H9 (cell line): Measurements from ENCODE around the gene DSCAM. TPM values are rescaled to one million over a fixed set of nuclear protein-coding genes. Genes with fewer than 3 reads are reported as not detected.
A peak's percentile ranks its signal among the peaks of the same experiment; 100 is the strongest.

Experiments used
- DNase-seq: peaks from one replicate; pipeline ENCODE4 v3.0.0-alpha.2; 2017
- H2AFZ ChIP-seq: one replicate; pipeline ENCODE4 v1.6.1; 2013; ENCODE audit warnings: mild to moderate bottlenecking, low read length, control low read depth, moderate library complexity
- H2AK5ac ChIP-seq: 2 replicates; pipeline ENCODE4 v1.6.1; 2013; ENCODE audit warnings: low read length, control low read depth, mixed read lengths; ENCODE audit not compliant: insufficient read length
- H2BK120ac ChIP-seq: one replicate; pipeline ENCODE4 v1.6.1; 2013; ENCODE audit warnings: low read depth, mild to moderate bottlenecking, low read length, control low read depth, inconsistent platforms; ENCODE audit not compliant: poor library complexity, severe bottlenecking
- H2BK12ac ChIP-seq: 2 replicates; pipeline ENCODE4 v1.6.1; 2013; ENCODE audit warnings: low read length, control low read depth, mixed read lengths, low read depth; ENCODE audit not compliant: insufficient read length
- H2BK15ac ChIP-seq: 2 replicates; pipeline ENCODE4 v1.6.1; 2013; ENCODE audit warnings: low read depth, low read length, control low read depth
- H2BK20ac ChIP-seq: one replicate; pipeline ENCODE4 v1.6.1; 2013; ENCODE audit warnings: low read depth, mild to moderate bottlenecking, low read length, control low read depth, inconsistent platforms; ENCODE audit not compliant: poor library complexity, severe bottlenecking
- H2BK5ac ChIP-seq: 2 replicates; pipeline ENCODE4 v1.6.1; 2013; ENCODE audit warnings: low read length, control low read depth, mixed read lengths; ENCODE audit not compliant: insufficient read length
- H3K14ac ChIP-seq: 2 replicates; pipeline ENCODE4 v1.6.1; 2013; ENCODE audit warnings: low read length, control low read depth; ENCODE audit not compliant: insufficient read depth
- H3K18ac ChIP-seq: 2 replicates; pipeline ENCODE4 v1.6.1; 2013; ENCODE audit warnings: low read depth, mild to moderate bottlenecking, mixed read lengths, low read length, control low read depth; ENCODE audit not compliant: insufficient read length
- H3K23ac ChIP-seq: 2 replicates; pipeline ENCODE4 v1.6.1; 2013; ENCODE audit warnings: low read length, control low read depth, mixed read lengths, low read depth; ENCODE audit not compliant: insufficient read length
- H3K23me2 ChIP-seq: 2 replicates; pipeline ENCODE4 v1.6.1; 2013; ENCODE audit warnings: low read depth, mild to moderate bottlenecking, mixed read lengths, low read length, control low read depth; ENCODE audit not compliant: insufficient read length, poor library complexity, severe bottlenecking
- H3K27ac ChIP-seq: 2 replicates; pipeline ENCODE4 v1.5.1; 2013; ENCODE audit warnings: low read length, control low read depth, mixed read lengths, low read depth; ENCODE audit not compliant: insufficient read length
- H3K27me3 ChIP-seq: 2 replicates; pipeline ENCODE4 v1.6.1; 2013; ENCODE audit warnings: low read length, control low read depth, inconsistent platforms; ENCODE audit not compliant: insufficient read depth
- H3K4ac ChIP-seq: 2 replicates; pipeline ENCODE4 v1.6.1; 2013; ENCODE audit warnings: low read depth, mild to moderate bottlenecking, control low read depth, inconsistent platforms, low read length, moderate library complexity
- H3K4me1 ChIP-seq: 2 replicates; pipeline ENCODE4 v1.6.1; 2013; ENCODE audit warnings: low read length, control low read depth, inconsistent platforms; ENCODE audit not compliant: insufficient read depth
- H3K4me2 ChIP-seq: 2 replicates; pipeline ENCODE4 v1.6.1; 2013; ENCODE audit warnings: low read length, control low read depth, mixed read lengths; ENCODE audit not compliant: insufficient read length, insufficient read depth
- H3K56ac ChIP-seq: 2 replicates; pipeline ENCODE4 v1.6.1; 2013; ENCODE audit warnings: low read depth, mild to moderate bottlenecking, mixed read lengths, low read length, control low read depth; ENCODE audit not compliant: insufficient read length
- H3K79me1 ChIP-seq: 2 replicates; pipeline ENCODE4 v1.6.1; 2013; ENCODE audit warnings: low read depth, mild to moderate bottlenecking, moderate library complexity, low read length, control low read depth, inconsistent platforms; ENCODE audit not compliant: insufficient read depth, poor library complexity, severe bottlenecking
- H3K79me2 ChIP-seq: 2 replicates; pipeline ENCODE4 v1.6.1; 2013; ENCODE audit warnings: low read length, control low read depth, inconsistent platforms; ENCODE audit not compliant: insufficient read depth
- H3K9ac ChIP-seq: 2 replicates; pipeline ENCODE4 v1.6.1; 2013; ENCODE audit warnings: low read length, control low read depth, mixed read lengths; ENCODE audit not compliant: insufficient read length; ENCODE audit errors: extremely low read depth
- H3K9me3 ChIP-seq: one replicate; pipeline ENCODE4 v1.6.1; 2013; ENCODE audit warnings: low read depth, low read length, inconsistent platforms; ENCODE audit not compliant: control insufficient read depth
- H3T11ph ChIP-seq: one replicate; pipeline ENCODE4 v1.6.1; 2013; ENCODE audit warnings: mild to moderate bottlenecking, low read length, control low read depth, inconsistent platforms
- H4K20me1 ChIP-seq: one replicate; pipeline ENCODE4 v1.6.1; 2013; ENCODE audit not compliant: control insufficient read depth, insufficient read length, insufficient read depth
- H4K5ac ChIP-seq: 2 replicates; pipeline ENCODE4 v1.6.1; 2013; ENCODE audit warnings: low read depth, mild to moderate bottlenecking, mixed read lengths, low read length, control low read depth; ENCODE audit not compliant: insufficient read length
- H4K8ac ChIP-seq: replicated peaks from 2 replicates; pipeline ENCODE4 v1.6.1; 2013; ENCODE audit warnings: low read length, control low read depth, mixed read lengths, low read depth; ENCODE audit not compliant: insufficient read length
- H4K91ac ChIP-seq: 2 replicates; pipeline ENCODE4 v1.6.1; 2013; ENCODE audit warnings: low read depth, mild to moderate bottlenecking, moderate library complexity, mixed read lengths, low read length, control low read depth; ENCODE audit not compliant: insufficient read length
- H3K27ac Mint-ChIP-seq, 3 experiments: 2 replicates in 2 of 3; 3 replicates in 1 of 3; pipeline ENCODE4 v1.8.0; 2020 to 2021; ENCODE audit warnings: mixed read lengths in 3 of 3, mild to moderate bottlenecking in 1 of 3, moderate library complexity in 1 of 3
- H3K27me3 Mint-ChIP-seq: 2 replicates; pipeline ENCODE4 v1.8.0; 2021; ENCODE audit warnings: low read depth, mild to moderate bottlenecking, moderate library complexity, mixed read lengths
- H3K36me3 Mint-ChIP-seq, 3 experiments: 2 replicates in 2 of 3; 3 replicates in 1 of 3; pipeline ENCODE4 v1.8.0; 2020 to 2021; ENCODE audit warnings: low read depth in 3 of 3, mixed read lengths in 3 of 3; ENCODE audit not compliant: insufficient read depth in 1 of 3
- H3K4me1 Mint-ChIP-seq, 2 experiments: 2 replicates each; pipeline ENCODE4 v1.8.0; 2020; ENCODE audit warnings: mixed read lengths in 2 of 2
- H3K4me3 Mint-ChIP-seq, 2 experiments: 2 replicates in 1 of 2; 3 replicates in 1 of 2; pipeline ENCODE4 v1.8.0; 2020 to 2021; ENCODE audit warnings: mild to moderate bottlenecking in 2 of 2, mixed read lengths in 2 of 2, moderate library complexity in 1 of 2
- H3K9me3 Mint-ChIP-seq, 2 experiments: 2 replicates in 1 of 2; 3 replicates in 1 of 2; pipeline ENCODE4 v1.8.0; 2020; ENCODE audit warnings: mild to moderate bottlenecking in 2 of 2, mixed read lengths in 2 of 2, moderate library complexity in 1 of 2
- WGBS: extraction: QIAGEN DNeasy Blood & Tissue Kit; methylation state at CpG from one replicate; pipeline ENCODE4 v1.1.7; 2013; ENCODE audit warnings: missing lambda C conversion rate, low lambda C conversion rate, mixed read lengths; ENCODE audit not compliant: insufficient read length; ENCODE audit errors: extremely low coverage; 5-methylcytosine and 5-hydroxymethylcytosine counted together
- total RNA-seq: library from RNA; stranded (reverse); gene quantifications from 2 replicates; pipeline ENCODE4 v1.2.1, GENCODE V29; 2021
- TF ChIP-seq, protein P1 (sequence below): fragments of 200-600 bp; sonication (generic); conservative IDR thresholded peaks from 3 replicates; pipeline ENCODE4 v1.8.0; 2021; ENCODE audit warnings: antibody characterized with exemption, mild to moderate bottlenecking

Gene DSCAM
- total RNA-seq, 1 experiment from 2014 or later, result 0.17 TPM

DNA sequence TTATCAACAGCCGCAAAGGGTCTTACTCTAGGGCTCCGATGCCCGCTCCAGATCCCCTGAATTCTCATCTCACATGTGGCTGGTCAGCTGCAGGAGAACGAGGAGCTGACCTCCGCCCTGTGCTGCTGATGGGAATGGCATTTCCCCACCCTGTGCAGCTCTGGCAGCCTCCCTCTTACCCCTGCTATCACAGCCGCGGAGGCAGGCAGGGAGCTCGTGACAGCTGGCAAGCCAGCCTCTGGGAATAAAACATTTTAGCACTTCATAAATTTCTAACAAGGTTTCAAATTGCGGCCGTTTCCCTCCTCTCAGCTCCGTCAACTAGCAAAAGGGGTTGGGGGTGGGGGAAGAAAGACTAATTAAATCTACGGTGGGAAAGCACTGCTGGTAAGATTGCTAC is 81.1 kb downstream of the DSCAM start:
- Histone ChIP-seq H2AFZ (no peak overlapping the region), H3K79me1 (no peaks in the 10 kb centered on the region), H3K4me1 (no peaks in the 10 kb centered on the region), H4K5ac (no peak overlapping the region), H2BK12ac (no peak overlapping the region), H3K27ac (no peak overlapping the region), H3K4ac (no peak overlapping the region), H3K27me3 (no peaks in the 10 kb centered on the region), H4K20me1 (no peaks in the 10 kb centered on the region), H3K56ac (no peak overlapping the region), H4K91ac (no peak overlapping the region), H3K9ac (no peak overlapping the region), H3K23me2 (no peaks in the 10 kb centered on the region), H2BK15ac (no peak overlapping the region), H3K9me3 (no peaks in the 10 kb centered on the region), H4K8ac (no peak overlapping the region), H3K4me2 (no peak overlapping the region), H2BK120ac (no peak overlapping the region), H2BK5ac (no peak overlapping the region), H3K18ac (no peak overlapping the region), H3T11ph (no peak overlapping the region), H3K14ac (peak overlapping the region; percentile 65; the same call in 1 of the 2 replicates), H3K23ac (no peak overlapping the region), H2BK20ac (no peak overlapping the region), H2AK5ac (no peak overlapping the region), H3K79me2 (no peaks in the 10 kb centered on the region)
- H3K27ac Mint-ChIP-seq, result no peak overlapping the region
- H3K9me3 Mint-ChIP-seq, result no peaks in the 10 kb centered on the region
- TF ChIP-seq, protein P1, sequence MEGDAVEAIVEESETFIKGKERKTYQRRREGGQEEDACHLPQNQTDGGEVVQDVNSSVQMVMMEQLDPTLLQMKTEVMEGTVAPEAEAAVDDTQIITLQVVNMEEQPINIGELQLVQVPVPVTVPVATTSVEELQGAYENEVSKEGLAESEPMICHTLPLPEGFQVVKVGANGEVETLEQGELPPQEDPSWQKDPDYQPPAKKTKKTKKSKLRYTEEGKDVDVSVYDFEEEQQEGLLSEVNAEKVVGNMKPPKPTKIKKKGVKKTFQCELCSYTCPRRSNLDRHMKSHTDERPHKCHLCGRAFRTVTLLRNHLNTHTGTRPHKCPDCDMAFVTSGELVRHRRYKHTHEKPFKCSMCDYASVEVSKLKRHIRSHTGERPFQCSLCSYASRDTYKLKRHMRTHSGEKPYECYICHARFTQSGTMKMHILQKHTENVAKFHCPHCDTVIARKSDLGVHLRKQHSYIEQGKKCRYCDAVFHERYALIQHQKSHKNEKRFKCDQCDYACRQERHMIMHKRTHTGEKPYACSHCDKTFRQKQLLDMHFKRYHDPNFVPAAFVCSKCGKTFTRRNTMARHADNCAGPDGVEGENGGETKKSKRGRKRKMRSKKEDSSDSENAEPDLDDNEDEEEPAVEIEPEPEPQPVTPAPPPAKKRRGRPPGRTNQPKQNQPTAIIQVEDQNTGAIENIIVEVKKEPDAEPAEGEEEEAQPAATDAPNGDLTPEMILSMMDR, result no peak
- no peak for DNase-seq
- H3K27me3 Mint-ChIP-seq, result no peaks in the 10 kb centered on the region
- H3K4me3 Mint-ChIP-seq, result no peak overlapping the region
- no CpG with 5 or more reads among the region's 12 CpGs for WGBS
- peaks cover 0 to 3% of the 10 kb centered on the region in 2 experiments; a peak in 1 of 4 replicates for H3K4me1 Mint-ChIP-seq
- 0 out of 7 replicates have a peak, but pooled peaks cover 0 to 2% (median 0%) of the 10 kb centered on the region in 3 experiments for H3K36me3 Mint-ChIP-seq
